Activated CD8-positive, alpha-beta memory T cell treated with anti-CD3 and anti-CD28 coated beads, Interleukin-2, amount 50 U/mL, for 1 hour (primary cell): Measurements from ENCODE around the gene DHRS11.

Experiments
- DNase-seq: peaks from one replicate; pipeline ENCODE4 v3.0.0-alpha.2; 2020; ENCODE audit errors: extremely low read depth

DHRS11 gene

GRCh38 chr17:36591434-36592315 is at the start of gene DHRS11:
Gene DHRS11, plus strand, starts transcription at chr17:36591879. Its CDS starts 131 bp downstream, at chr17:36592010.
- DNase-seq = no peak

- DNase-seq = no peak
Observed at GRCh38 chr17:36542755-36543154, 48.9 kb upstream of the DHRS11 start.

DNA sequence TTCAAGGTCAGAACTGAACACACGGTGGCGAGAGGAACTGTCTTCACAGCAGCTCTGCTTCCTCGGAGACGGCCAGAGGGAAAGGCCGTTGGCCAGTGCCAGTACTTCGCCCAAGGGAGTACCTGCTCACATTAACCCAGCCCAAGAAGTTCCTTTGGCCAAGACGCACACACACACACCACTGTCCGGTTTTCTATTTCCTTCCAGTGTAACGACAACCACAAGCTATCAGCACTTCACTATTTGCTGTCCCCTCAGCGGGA is 47.7 kb upstream of the DHRS11 start:
- no peak for DNase-seq

DNA sequence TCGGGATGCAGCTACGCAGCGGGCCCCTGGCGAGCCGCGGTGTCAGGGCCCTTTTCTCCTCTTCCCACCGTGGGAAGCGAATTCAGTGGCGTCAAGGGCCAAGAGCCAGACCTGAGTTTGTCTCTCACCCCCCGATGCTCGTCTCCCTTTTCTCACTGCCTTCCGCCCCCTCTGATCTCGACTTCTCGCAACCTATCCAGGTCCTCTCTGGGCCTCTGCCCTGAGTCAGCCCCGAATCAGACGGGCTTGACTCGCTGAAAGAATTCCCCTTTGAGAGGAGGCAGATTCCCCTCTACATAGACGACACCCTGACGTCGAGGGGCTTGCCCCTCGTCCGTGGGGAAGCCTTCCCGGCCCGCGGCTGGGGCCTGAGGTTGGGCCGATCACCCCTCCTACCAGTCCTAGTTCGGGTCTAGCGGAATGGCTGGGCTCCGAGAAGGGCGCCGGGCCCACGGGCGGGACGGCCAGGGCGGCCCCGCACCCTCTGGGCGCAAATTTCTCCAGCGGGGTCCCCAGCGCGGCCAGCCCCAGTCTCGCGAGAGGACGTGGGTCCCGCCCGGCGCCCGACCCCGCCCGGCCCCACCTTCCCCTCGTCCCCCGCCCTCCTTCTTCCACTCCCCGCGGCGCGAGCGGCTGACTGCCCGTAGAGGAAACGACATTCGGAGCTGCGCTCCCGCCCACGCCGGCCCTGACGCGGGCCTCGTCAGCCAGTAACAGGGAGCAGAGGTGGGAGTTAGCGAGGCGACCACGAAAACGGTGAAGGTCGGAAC is 47.2 kb upstream of the DHRS11 start, which contains the start of gene GGNBP2:
Gene GGNBP2, plus strand, starts transcription at position 613 of the 770 bp plus-strand sequence. CDS start 806 bp downstream, outside the sequence.
- peak; percentile 83 for DNase-seq

DNA sequence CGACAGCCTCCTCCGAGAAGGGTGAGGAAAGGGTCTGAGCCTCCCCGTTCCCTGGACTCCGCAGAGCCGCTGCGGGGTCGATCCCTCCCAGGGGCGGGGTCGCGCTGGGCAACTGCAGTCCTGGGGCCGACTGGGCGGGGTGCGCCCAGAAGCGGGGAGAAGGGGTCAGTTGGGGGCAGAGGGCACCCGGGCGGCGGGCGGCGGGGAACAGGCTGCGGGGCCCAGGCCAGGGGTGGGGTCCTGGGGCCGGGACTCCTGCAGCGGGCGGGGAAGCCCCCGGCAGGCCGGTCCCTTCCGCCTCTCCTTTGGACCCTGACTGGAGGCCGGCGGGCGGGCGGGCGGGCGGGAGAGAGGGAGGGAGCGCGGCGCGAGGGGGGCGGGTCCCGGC is 46.6 kb upstream of the DHRS11 start:
- DNase-seq = no peak

- DNase-seq = peak; percentile 89
Observed at GRCh38 chr17:36545465-36546417, 45.9 kb upstream of the DHRS11 start.

DNA sequence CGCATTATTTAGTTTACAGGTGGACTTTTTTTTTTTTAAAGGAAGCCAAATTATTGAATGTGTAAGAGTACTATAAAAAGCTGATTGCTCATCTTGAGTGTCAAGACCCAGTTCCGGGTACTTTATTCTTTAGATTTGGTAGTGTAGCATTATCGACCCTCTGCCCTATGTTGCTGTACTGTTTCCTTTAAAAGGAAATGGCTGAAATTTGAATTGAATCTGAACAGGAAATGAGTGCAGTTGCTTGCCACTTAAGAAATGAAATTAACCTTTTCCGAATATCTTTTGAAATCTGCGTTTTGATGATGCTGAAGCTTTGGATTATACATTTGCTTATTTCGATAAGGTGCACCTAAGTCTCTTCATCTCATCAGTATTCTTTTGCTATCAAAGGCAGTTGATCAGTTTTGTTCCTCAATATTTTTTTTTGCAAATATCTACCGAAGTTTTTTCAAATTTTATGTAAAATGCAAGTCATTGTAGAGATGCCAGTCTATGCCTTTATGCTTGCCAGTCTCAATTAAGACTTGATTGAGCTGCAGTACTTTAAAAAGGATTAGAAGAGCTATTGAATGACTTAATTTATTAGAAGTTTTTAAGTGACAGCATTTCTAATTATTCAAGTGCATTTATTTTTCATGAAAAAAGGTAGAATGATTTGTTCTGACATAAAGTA is 45.1 kb upstream of the DHRS11 start:
- no peak for DNase-seq

DNA sequence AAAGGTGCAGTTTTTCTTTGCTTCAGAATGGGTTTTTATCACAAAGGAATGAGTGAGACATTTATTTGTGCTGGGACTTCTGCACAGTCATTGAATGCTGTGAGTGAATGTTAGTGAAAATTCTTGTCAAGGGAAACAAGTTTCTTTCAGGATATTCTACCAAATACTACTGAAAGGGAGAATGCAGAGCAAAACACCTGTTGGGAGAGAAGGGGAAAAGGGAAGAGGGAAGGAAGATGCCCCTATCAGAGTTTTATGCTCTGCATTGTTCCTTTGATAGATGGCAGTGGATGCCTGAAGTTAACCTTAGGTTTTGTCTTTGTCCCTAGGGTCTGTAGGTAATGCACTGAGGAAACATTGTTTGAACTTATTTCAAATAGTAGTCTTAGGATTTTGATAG is 43.9 kb upstream of the DHRS11 start:
- no peak for DNase-seq

GRCh38 chr17:36550491-36551417 is 40.9 kb upstream of the DHRS11 start:
- DNase-seq = no peak

- no peak for DNase-seq
Observed at GRCh38 chr17:36553459-36553858, 38.2 kb upstream of the DHRS11 start.

- DNase-seq = no peak
Observed at GRCh38 chr17:36566081-36566480, 25.6 kb upstream of the DHRS11 start.

- DNase-seq = no peak
Observed at GRCh38 chr17:36575028-36575427, 16.7 kb upstream of the DHRS11 start.

DNA sequence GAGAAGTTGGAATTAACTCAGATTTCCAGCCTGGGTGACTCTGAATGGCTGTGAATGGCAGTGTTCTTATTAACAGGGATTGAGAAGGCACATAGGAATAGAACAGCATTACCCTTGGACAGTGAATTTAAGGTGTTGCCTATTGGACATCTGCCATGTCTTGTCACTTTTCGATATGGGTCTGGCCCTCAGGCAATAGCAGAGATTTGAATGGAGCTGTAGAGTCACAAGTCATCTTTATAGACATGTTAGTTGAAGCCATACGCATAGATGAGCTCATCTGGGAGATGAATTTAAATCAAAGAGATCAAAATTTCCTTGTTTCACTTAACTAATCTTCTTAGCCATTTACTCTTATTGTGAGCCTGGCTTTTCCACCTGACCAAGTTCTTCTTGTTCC is 14.9 kb upstream of the DHRS11 start:
- DNase-seq = no peak

DNA sequence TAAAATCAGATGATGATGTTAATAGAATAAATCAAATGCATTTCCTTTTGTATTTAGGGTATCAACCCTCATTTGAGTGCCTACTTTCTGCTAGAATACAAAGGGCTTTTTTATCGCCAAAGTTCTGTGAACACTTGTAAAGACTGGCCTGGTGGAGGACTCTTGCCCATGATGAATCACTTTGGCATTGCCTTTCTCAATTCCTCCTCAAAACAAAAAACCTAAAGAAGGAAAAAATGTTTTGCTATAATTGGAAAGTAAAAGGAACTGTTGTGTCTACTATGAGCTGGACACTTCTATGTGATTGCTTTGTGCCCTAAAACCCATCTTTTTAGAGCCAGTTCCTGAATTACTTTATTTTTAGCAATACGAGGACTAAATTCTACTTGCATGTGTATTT is 13.0 kb upstream of the DHRS11 start:
- no peak for DNase-seq

DNA sequence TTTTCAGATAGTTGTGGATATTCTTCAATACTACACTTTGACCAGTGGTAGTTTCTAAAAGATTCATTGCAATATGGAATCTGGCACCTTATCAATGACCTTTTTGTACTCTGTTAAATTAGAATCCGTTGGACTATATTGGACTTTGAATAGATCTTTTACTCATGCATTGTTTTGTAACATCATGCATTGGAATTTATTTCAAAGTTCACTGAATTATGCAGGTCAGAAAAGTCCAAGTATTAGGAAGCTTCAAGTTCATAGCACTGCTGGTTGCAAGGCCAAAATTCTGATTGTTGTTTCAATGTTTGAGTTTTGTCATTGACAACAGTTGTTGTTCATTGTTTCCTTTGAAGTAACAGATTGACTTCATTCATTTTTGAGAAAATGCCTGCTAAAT is 7.9 kb upstream of the DHRS11 start:
- no peak for DNase-seq

GRCh38 chr17:36586138-36586537 is 5.5 kb upstream of the DHRS11 start:
- DNase-seq = no peak

GRCh38 chr17:36590082-36590481 is 1.6 kb upstream of the DHRS11 start:
- no peak for DNase-seq

GRCh38 chr17:36592316-36592715 is 637 bp downstream of the DHRS11 start:
- no peak for DNase-seq

GRCh38 chr17:36592716-36593321 is 1.1 kb downstream of the DHRS11 start:
- DNase-seq = no peak
